ENCODE results near the gene CWC27. TPM values are rescaled to one million over a fixed set of nuclear protein-coding genes. Genes with fewer than 3 reads are reported as not detected.
A peak's percentile ranks its signal among the peaks of the same experiment; 100 is the strongest.

The CWC27 gene
- total and polyA plus RNA-seq, 2 donors from 2014 or later: 16.5 to 17.3 TPM

DNA sequence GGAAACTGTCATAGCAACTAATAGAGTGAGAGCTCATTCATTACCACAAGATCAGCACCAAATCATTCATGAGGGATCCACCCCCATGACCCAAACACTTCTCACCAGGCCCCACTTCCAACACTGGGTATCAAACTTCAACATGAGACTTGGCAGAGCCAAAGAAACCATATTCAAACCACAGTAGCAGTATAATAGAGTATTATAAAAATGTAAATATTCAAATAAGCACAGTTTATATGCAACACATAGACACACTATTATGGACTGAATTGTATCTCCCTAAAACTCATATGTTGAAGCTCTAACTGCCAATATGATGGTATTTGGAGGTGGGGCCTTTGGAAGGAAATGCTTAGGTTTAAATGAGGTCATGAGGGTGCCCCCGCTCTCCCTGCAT is 240.5 kb downstream of the CWC27 start:
- no peak for DNase-seq
- no peak for FAIRE-seq
- no peak for TF ChIP-seq CTCF (IDR thresholded peaks at IDR 0.05; ENCODE audit: borderline replicate concordance, extremely low read depth, insufficient read depth)
- intact Hi-C loops (cut with DNase I): no loop called here
- Histone ChIP-seq H3K27me3 (ENCODE audit: control insufficient read depth, insufficient read depth, low read length) (no peaks in the 10 kb centered on the region), H3K4me3 (ENCODE audit: low read length in 3 of 3) (no peak overlapping the region), H3K27ac (ENCODE audit: low read depth in 2 of 2, low read length in 2 of 2) (no peak overlapping the region), H3K4me1 (ENCODE audit: control insufficient read depth in 2 of 3, insufficient read depth in 2 of 3, low read depth in 1 of 3, low read length in 3 of 3) (no peaks in the 10 kb centered on the region), H3K9ac (ENCODE audit: low read length in 3 of 3) (no peak overlapping the region), H3K36me3 (ENCODE audit: control insufficient read depth in 2 of 3, insufficient read depth in 3 of 3, low read length in 3 of 3) (no peaks in the 10 kb centered on the region), H3K9me3 (ENCODE audit: control insufficient read depth in 2 of 3, insufficient read depth in 1 of 3, low read length in 3 of 3) (no peaks in the 10 kb centered on the region)

GRCh38 chr5:65010841-65011240 is 242.1 kb downstream of the CWC27 start:
- peaks cover 0 to 6% (median 2%) of the 10 kb centered on the region in 3 donors for H3K4me1 ChIP-seq (ENCODE audit: control insufficient read depth in 2 of 3, insufficient read depth in 2 of 3, low read depth in 1 of 3, low read length in 3 of 3)
- no peak overlapping the region for H3K9ac ChIP-seq (ENCODE audit: low read length in 3 of 3)
- no peak overlapping the region for H3K4me3 ChIP-seq (ENCODE audit: low read length in 3 of 3)
- intact Hi-C loops (cut with DNase I): no loop called here
- no peak for TF ChIP-seq CTCF (IDR thresholded peaks at IDR 0.05; ENCODE audit: borderline replicate concordance, extremely low read depth, insufficient read depth)
- FAIRE-seq (no peak), DNase-seq (no peak)
- H3K36me3 ChIP-seq (ENCODE audit: control insufficient read depth in 2 of 3, insufficient read depth in 3 of 3, low read length in 3 of 3): no peaks in the 10 kb centered on the region
- H3K9me3 ChIP-seq (ENCODE audit: control insufficient read depth in 2 of 3, insufficient read depth in 1 of 3, low read length in 3 of 3): no peaks in the 10 kb centered on the region
- H3K27me3 ChIP-seq (ENCODE audit: control insufficient read depth, insufficient read depth, low read length): no peaks in the 10 kb centered on the region
- no peak overlapping the region for H3K27ac ChIP-seq (ENCODE audit: low read depth in 2 of 2, low read length in 2 of 2)

- Histone ChIP-seq H3K9me3 (ENCODE audit: control insufficient read depth in 2 of 3, insufficient read depth in 1 of 3, low read length in 3 of 3) (no peaks in the 10 kb centered on the region), H3K36me3 (ENCODE audit: control insufficient read depth in 2 of 3, insufficient read depth in 3 of 3, low read length in 3 of 3) (no peaks in the 10 kb centered on the region), H3K4me1 (ENCODE audit: control insufficient read depth in 2 of 3, insufficient read depth in 2 of 3, low read depth in 1 of 3, low read length in 3 of 3) (peaks cover 0 to 6% (median 2%) of the 10 kb centered on the region in 3 donors), H3K4me3 (ENCODE audit: low read length in 3 of 3) (no peak overlapping the region), H3K9ac (ENCODE audit: low read length in 3 of 3) (no peak overlapping the region), H3K27me3 (ENCODE audit: control insufficient read depth, insufficient read depth, low read length) (no peaks in the 10 kb centered on the region), H3K27ac (ENCODE audit: low read depth in 2 of 2, low read length in 2 of 2) (no peak overlapping the region)
- no peak for TF ChIP-seq CTCF (IDR thresholded peaks at IDR 0.05; ENCODE audit: borderline replicate concordance, extremely low read depth, insufficient read depth)
- FAIRE-seq (no peak), DNase-seq (peak in 2 of 5 donors; percentile 56 to 77)
- intact Hi-C loops (cut with DNase I): no loop called here
Measured at GRCh38 chr5:65012301-65012892, 243.7 kb downstream of the CWC27 start.

- no peak overlapping the region for H3K9ac ChIP-seq (ENCODE audit: low read length in 3 of 3)
- intact Hi-C loops (cut with DNase I): no loop called here
Measured at GRCh38 chr5:65013166-65013565, 244.4 kb downstream of the CWC27 start.

More at GRCh38 chr5:65013166-65013565, 244.4 kb downstream of the CWC27 start:
- Histone ChIP-seq H3K27ac (ENCODE audit: low read depth in 2 of 2, low read length in 2 of 2) (no peak overlapping the region), H3K4me3 (ENCODE audit: low read length in 3 of 3) (no peak overlapping the region), H3K9me3 (ENCODE audit: control insufficient read depth in 2 of 3, insufficient read depth in 1 of 3, low read length in 3 of 3) (no peaks in the 10 kb centered on the region), H3K27me3 (ENCODE audit: control insufficient read depth, insufficient read depth, low read length) (no peaks in the 10 kb centered on the region), H3K36me3 (ENCODE audit: control insufficient read depth in 2 of 3, insufficient read depth in 3 of 3, low read length in 3 of 3) (no peaks in the 10 kb centered on the region), H3K4me1 (ENCODE audit: control insufficient read depth in 2 of 3, insufficient read depth in 2 of 3, low read depth in 1 of 3, low read length in 3 of 3) (peaks cover 0 to 6% (median 2%) of the 10 kb centered on the region in 3 donors)
- TF ChIP-seq CTCF (IDR thresholded peaks at IDR 0.05; ENCODE audit: borderline replicate concordance, extremely low read depth, insufficient read depth): no peak
- DNase-seq (no peak), FAIRE-seq (no peak)

All from kidney (tissue), 14 donors.